Measurements from ENCODE around the gene NUP42. TPM values are rescaled to one million over a fixed set of nuclear protein-coding genes. Genes with fewer than 3 reads are reported as not detected.

The NUP42 gene
- total and polyA plus RNA-seq, 2 donors (not counting 3 experiments of a cell fraction or from before 2014, with no cell fraction given): 31.5 to 38.6 TPM

DNA sequence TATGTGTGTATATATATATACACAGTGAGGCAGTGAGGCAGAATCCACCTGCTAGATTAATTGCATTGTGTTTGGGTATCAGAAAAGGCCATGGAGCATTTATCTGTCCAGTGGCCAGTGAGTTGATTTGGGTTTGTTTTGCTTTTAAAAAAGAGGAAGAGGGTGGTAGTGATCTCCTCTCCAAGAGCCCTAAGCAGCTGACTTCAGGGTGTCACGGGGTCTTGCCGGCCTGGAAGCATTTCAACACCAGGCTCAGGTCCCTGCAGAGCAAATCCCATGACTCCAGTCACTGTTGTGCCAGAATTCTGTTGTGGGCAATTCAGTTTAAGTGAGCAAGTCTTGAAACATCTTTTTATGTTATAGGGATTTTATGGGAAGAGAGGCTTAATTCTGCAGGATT, 34.2 kb downstream of the NUP42 start:
- Histone ChIP-seq H3K27me3 (ENCODE audit: control insufficient read depth in 2 of 2, insufficient read depth in 2 of 2, low read length in 2 of 2) (peaks cover 0 to 7% of the 10 kb centered on the region in 2 experiments), H3K4me1 (ENCODE audit: control insufficient read depth, extremely low read depth, insufficient read depth, low read length) (no peaks in the 10 kb centered on the region), H3K27ac (ENCODE audit: insufficient read depth, low read depth, low read length) (no peak overlapping the region), H3K4me2 (ENCODE audit: insufficient read depth, low read length) (no peak overlapping the region), H4K20me1 (replicated peaks; ENCODE audit: control insufficient read depth, extremely low read depth, insufficient read depth, low read length) (no peaks in the 10 kb centered on the region), H3K4me3 (replicated peaks in 1 of 3; ENCODE audit: insufficient read depth in 1 of 3, low read depth in 1 of 3, low read length in 3 of 3) (no peak overlapping the region), H3K9ac (replicated peaks; ENCODE audit: extremely low read depth, insufficient read depth, low read length) (no peak overlapping the region), H3K9me1 (replicated peaks; ENCODE audit: control insufficient read depth, extremely low read depth, insufficient read depth, low read length) (no peaks in the 10 kb centered on the region), H3K79me2 (ENCODE audit: control insufficient read depth, insufficient read depth, low read length) (no peaks in the 10 kb centered on the region), H3K36me3 (ENCODE audit: control insufficient read depth in 2 of 2, extremely low read depth in 1 of 2, insufficient read depth in 2 of 2, low read length in 2 of 2) (no peaks in the 10 kb centered on the region), H3K9me3 (replicated peaks; ENCODE audit: control insufficient read depth, insufficient read depth, low read length) (no peaks in the 10 kb centered on the region), H2AFZ (ENCODE audit: low read depth, low read length) (no peak overlapping the region)
- TF ChIP-seq EZH2 (IDR thresholded peaks at IDR 0.05; ENCODE audit: borderline replicate concordance, low read depth, low read length, severe bottlenecking) (no peak), GATA2 (IDR thresholded peaks at IDR 0.05; ENCODE audit: insufficient read depth, insufficient read length, low read depth, low read length) (no peak), FOS (IDR thresholded peaks at IDR 0.05; ENCODE audit: borderline replicate concordance, insufficient read depth, low read length) (no peak), JUN (IDR thresholded peaks at IDR 0.05; ENCODE audit: borderline replicate concordance, insufficient read depth, insufficient read length, low read depth) (no peak)
- intact Hi-C loops (cut with micrococcal nuclease): no loop called here
- no peak for DNase-seq (ENCODE audit: low read depth, low spot score)
- ChIA-PET CTCF (no interaction called here), POLR2A (no interaction called here)
- BruUV-seq (replicated peaks): no TSS peak
- dilution Hi-C loops (cut with MboI; ENCODE audit: extremely low pct_ligation_motif_present, low sequenced_read_pairs): no loop called here
- no peak for FAIRE-seq

DNA sequence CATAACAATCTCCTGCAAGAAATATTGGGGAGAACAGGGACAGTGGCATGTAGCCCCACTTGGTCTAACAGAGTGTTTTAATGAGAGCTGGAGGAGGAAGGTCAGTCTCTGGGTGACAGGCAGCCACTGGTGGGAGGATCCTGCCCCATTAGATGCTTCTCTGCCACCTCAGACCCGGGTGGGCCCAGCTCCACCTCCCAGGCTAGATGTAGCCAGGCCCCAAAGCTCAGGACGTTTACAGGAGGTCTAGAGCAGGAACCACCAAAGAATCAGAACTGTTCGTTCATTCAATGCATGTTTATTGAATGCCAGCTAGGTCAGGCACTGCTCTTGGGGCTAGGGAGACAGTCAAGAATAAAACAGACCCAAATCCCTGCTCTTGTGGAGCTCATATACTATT, 36.3 kb downstream of the NUP42 start:
- DNase-seq (ENCODE audit: low read depth, low spot score) (no peak), FAIRE-seq (no peak)
- H3K4me1 ChIP-seq (ENCODE audit: control insufficient read depth, extremely low read depth, insufficient read depth, low read length): no peaks in the 10 kb centered on the region
- CTCF ChIA-PET: no interaction called here
- TF ChIP-seq, protein P1, sequence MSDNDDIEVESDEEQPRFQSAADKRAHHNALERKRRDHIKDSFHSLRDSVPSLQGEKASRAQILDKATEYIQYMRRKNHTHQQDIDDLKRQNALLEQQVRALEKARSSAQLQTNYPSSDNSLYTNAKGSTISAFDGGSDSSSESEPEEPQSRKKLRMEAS (IDR thresholded peaks at IDR 0.05; ENCODE audit: insufficient read depth, insufficient read length): no peak
- TF ChIP-seq, protein P2, sequence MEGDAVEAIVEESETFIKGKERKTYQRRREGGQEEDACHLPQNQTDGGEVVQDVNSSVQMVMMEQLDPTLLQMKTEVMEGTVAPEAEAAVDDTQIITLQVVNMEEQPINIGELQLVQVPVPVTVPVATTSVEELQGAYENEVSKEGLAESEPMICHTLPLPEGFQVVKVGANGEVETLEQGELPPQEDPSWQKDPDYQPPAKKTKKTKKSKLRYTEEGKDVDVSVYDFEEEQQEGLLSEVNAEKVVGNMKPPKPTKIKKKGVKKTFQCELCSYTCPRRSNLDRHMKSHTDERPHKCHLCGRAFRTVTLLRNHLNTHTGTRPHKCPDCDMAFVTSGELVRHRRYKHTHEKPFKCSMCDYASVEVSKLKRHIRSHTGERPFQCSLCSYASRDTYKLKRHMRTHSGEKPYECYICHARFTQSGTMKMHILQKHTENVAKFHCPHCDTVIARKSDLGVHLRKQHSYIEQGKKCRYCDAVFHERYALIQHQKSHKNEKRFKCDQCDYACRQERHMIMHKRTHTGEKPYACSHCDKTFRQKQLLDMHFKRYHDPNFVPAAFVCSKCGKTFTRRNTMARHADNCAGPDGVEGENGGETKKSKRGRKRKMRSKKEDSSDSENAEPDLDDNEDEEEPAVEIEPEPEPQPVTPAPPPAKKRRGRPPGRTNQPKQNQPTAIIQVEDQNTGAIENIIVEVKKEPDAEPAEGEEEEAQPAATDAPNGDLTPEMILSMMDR (IDR thresholded peaks at IDR 0.05; ENCODE audit: extremely low read depth in 1 of 2, insufficient read depth in 1 of 2, low read depth in 1 of 2, low read length in 2 of 2): no peak
- TF ChIP-seq POLR2AphosphoS5 (IDR thresholded peaks at IDR 0.05; ENCODE audit: insufficient read depth, low read depth, low read length) (no peak), JUN (IDR thresholded peaks at IDR 0.05; ENCODE audit: borderline replicate concordance, insufficient read depth, insufficient read length, low read depth) (no peak), FOS (IDR thresholded peaks at IDR 0.05; ENCODE audit: borderline replicate concordance, insufficient read depth, low read length) (no peak), GATA2 (IDR thresholded peaks at IDR 0.05; ENCODE audit: insufficient read depth, insufficient read length, low read depth, low read length) (no peak), EZH2 (IDR thresholded peaks at IDR 0.05; ENCODE audit: borderline replicate concordance, low read depth, low read length, severe bottlenecking) (no peak), MYC (IDR thresholded peaks at IDR 0.05; ENCODE audit: low read depth, low read length) (no peak), POLR2A (IDR thresholded peaks at IDR 0.05; ENCODE audit: low read depth, low read length) (no peak)
- H3K9ac ChIP-seq (replicated peaks; ENCODE audit: extremely low read depth, insufficient read depth, low read length): no peak overlapping the region
- intact Hi-C loops (cut with micrococcal nuclease) (no loop called here), dilution Hi-C loops (cut with MboI; ENCODE audit: extremely low pct_ligation_motif_present, low sequenced_read_pairs) (no loop called here)
- no peaks in the 10 kb centered on the region for H3K79me2 ChIP-seq (ENCODE audit: control insufficient read depth, insufficient read depth, low read length)
- BruUV-seq (replicated peaks): no TSS peak
- H4K20me1 ChIP-seq (replicated peaks; ENCODE audit: control insufficient read depth, extremely low read depth, insufficient read depth, low read length): no peaks in the 10 kb centered on the region
- H3K27ac ChIP-seq (ENCODE audit: insufficient read depth, low read depth, low read length): no peak overlapping the region
- POLR2A ChIA-PET: no interaction called here
- no peaks in the 10 kb centered on the region for H3K9me1 ChIP-seq (replicated peaks; ENCODE audit: control insufficient read depth, extremely low read depth, insufficient read depth, low read length)
- no peak overlapping the region for H3K4me2 ChIP-seq (ENCODE audit: insufficient read depth, low read length)
- no peak overlapping the region for H3K4me3 ChIP-seq (replicated peaks in 1 of 3; ENCODE audit: insufficient read depth in 1 of 3, low read depth in 1 of 3, low read length in 3 of 3)
- no peaks in the 10 kb centered on the region for H3K9me3 ChIP-seq (replicated peaks; ENCODE audit: control insufficient read depth, insufficient read depth, low read length)
- no peak overlapping the region for H2AFZ ChIP-seq (ENCODE audit: low read depth, low read length)
- H3K27me3 ChIP-seq (ENCODE audit: control insufficient read depth in 2 of 2, insufficient read depth in 2 of 2, low read length in 2 of 2): peaks cover 0 to 3% of the 10 kb centered on the region in 2 experiments
- no peaks in the 10 kb centered on the region for H3K36me3 ChIP-seq (ENCODE audit: control insufficient read depth in 2 of 2, extremely low read depth in 1 of 2, insufficient read depth in 2 of 2, low read length in 2 of 2)

Data from endothelial cell of umbilical vein (primary cell).